Measurements from ENCODE around the gene RASGRP3. TPM values are rescaled to one million over a fixed set of nuclear protein-coding genes. Genes with fewer than 3 reads are reported as not detected.

Gene RASGRP3
- total RNA-seq, 1 donor from 2014 or later, result 55.7 TPM

DNA sequence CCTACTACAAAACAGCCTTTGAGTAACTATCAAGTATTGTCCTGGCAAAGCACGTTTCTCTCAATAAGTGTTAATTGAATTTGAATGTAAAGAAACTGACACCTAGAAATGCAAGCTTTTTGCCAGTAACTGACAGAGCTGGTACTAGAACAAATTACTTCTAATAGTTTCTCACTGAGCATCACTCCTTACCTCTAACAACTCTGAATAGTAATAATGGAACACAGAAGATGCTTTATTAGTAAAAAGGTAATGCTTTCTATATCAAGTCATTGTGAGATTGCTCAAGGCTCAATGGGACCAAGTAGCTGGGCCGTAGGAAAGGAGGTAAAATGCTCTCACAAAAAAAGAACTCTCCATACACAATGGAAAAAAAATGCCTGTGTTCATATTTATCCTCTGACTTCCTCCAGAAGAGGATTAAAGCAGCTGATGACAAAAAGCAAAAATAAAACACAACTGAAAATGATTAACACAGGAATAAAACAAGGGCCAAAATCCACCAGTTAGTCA, 11.8 kb downstream of the RASGRP3 start:
- intact Hi-C loops (cut with DNase I), result no loop called here
- DNase-seq (ENCODE audit: missing footprints) (no peak), ATAC-seq (no peak)

GRCh38 chr2:33488715-33489540, 12.5 kb downstream of the RASGRP3 start:
- ATAC-seq (no peak), DNase-seq (ENCODE audit: missing footprints) (no peak)
- intact Hi-C loops (cut with DNase I), result no loop called here

- intact Hi-C loops (cut with DNase I), result no loop called here
- no peak for ATAC-seq
- DNase-seq (ENCODE audit: missing footprints), result no peak
Observed at GRCh38 chr2:33489835-33490431, 13.5 kb downstream of the RASGRP3 start.

DNA sequence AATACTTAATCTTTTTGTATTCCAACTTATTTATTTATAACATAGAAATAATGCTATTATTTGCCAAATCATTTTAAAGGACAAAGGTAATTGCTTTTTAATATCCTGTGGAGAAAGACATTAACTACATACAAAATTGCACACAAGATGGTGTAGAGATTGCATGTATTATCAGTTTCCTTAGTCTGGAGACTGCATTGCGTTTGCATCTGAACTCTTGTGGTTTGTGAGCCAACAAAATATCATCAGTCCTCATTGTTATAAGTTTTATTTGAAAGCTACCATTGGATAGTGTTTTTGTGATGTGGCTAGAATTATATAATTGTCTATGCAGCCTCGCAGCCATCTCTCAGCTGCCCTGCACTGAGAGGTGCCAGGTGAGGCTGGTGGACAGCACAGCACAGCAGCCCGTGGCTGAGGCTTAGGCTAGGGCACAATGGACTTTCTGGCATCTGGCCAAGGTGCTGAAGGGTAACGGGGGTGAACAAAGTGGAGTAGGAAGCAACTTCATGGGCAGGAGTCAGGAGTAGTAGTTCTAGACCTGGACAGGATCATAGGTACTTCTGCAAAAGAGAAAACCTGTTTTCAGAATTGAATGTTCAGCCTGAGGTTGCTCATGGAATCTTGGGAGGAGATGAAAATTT, 15.1 kb downstream of the RASGRP3 start:
- DNase-seq (ENCODE audit: missing footprints) (no peak), ATAC-seq (no peak)
- intact Hi-C loops (cut with DNase I), result no loop called here

GRCh38 chr2:33492399-33493134, 16.1 kb downstream of the RASGRP3 start:
- no peak for ATAC-seq
- DNase-seq (ENCODE audit: missing footprints), result no peak
- intact Hi-C loops (cut with DNase I), result no loop called here

GRCh38 chr2:33494155-33494779, 17.8 kb downstream of the RASGRP3 start:
- DNase-seq (ENCODE audit: missing footprints) (no peak), ATAC-seq (no peak)
- intact Hi-C loops (cut with DNase I), result no loop called here

DNA sequence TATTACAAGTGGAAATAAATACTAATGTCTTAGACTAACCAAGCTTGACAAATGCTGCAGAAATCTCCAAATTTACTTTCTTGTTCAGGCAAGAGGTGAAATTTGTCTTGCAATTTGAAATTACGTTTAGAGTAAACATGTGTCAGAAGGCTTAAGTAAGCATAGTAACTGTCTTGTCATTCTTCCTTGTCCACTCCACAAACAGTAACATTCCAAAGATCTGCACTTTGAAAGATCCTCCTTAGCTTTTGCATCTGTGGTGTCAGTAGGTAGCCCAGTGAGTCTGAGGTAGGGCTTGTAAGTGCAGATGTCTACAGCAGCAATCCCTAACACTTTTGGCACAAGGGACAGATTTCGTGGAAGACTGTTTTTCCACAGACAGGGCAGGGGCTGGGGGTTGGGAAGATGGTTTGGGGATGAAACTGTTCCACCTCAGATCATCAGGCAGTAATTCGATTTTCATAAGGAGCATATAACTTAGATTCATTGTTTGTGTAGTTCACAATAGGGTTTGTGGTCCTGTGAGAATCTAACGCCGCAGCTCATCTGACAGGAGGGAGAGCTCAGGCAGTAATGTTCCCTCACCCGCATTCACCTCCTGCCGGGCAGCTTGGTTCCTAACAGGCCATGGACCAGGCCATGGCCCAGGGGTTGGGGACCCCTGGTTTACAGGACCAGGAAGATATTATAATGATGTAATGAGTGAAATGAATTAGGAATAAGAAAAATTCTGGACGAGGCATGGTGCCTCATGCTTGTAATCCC, 18.6 kb downstream of the RASGRP3 start:
- ATAC-seq, result no peak
- DNase-seq (ENCODE audit: missing footprints), result no peak
- intact Hi-C loops (cut with DNase I), result no loop called here

DNA sequence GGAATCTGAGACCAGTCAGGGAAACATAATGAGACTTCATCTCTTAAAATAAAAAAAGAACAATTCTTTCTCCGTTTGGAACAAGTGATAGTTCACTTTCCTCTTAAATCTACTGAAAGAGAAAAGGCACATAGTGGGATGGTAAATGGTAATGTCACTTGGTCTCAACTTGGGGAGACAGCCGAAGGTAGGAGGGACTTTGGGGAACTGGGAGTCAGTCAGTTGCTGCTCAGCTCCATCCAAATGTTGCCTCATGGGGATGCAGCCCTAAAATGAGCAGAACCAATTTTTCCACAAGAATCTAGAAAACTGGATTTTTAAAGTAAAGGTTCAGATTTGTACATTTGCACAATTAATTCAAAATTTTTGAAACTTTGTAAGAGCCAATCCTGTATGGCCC, 19.2 kb downstream of the RASGRP3 start:
- ATAC-seq, result no peak
- DNase-seq (ENCODE audit: missing footprints), result no peak
- intact Hi-C loops (cut with DNase I), result no loop called here

DNA sequence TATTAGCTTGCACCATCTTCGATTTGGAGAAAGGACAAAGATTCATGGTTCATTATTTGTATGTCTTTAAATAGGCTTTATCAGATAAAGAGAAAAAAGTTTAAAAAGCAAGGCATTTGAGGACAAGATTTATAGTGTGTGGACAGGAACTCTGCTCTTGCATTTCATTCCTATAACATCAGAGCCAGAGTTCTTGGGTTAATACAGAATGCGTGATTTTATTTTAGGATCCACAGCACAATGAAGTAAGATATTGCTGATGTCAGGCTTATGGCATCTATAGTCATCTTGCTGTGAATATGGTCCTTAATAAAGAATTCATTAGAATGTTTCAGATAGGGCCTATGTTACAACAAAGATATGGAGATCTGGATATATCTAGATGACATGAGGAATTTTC, 19.7 kb downstream of the RASGRP3 start:
- DNase-seq (ENCODE audit: missing footprints) (no peak), ATAC-seq (no peak)
- intact Hi-C loops (cut with DNase I), result no loop called here

- intact Hi-C loops (cut with DNase I), result no loop called here
- DNase-seq (ENCODE audit: missing footprints), result no peak
- ATAC-seq, result no peak
Observed at GRCh38 chr2:33496726-33497125, 20.3 kb downstream of the RASGRP3 start.

DNA sequence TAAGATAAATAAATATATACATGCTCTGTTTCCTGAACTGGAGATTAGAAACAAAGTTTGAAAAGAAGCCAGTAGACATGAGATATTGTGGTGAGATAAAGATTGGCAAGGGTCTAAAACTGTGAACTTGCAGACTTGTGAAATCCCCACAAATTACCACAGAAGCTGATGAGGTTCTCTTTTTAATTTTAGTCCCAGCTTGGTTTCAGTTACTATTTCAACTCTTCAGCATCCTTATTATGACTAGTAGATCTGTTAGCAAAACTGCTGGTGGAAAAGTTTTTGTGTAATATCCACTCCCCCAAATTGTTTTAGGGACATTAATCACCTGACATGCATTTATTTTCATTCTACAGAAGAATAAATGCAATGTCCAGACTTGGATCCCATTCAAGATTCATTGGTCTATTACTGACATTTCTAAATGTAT, 20.8 kb downstream of the RASGRP3 start:
- intact Hi-C loops (cut with DNase I), result no loop called here
- DNase-seq (ENCODE audit: missing footprints) (no peak), ATAC-seq (no peak)

DNA sequence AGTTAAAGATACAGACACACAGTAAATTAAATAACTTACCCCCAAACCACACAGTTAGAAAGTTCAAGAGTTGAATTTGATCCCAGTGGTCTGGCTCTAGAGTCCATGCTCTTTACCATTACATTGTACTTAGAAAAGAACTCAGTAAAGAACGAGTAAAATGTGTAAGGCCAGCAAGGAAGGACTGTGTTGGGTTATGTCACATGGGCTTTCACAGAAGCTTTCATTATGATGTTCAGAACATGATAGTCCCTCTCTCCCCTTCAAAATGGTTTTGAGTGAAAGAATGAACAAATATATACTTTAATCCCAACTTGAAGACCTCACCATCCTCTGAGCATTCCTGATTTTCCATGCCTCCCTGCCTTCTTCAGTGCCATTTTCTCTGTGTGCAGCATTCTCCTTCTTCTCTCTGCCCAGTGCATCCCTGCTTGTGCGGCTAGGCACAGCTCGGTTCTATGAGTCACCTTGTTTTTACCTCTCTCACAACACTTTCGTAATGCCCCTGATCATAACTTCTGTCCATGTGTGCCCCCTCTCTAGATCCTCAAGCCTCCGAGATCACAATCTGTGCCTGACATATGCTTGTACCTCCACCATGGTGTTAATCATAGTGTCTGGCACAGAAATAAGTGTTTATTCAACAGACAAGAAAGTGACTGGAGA, 22.0 kb downstream of the RASGRP3 start:
- no peak for DNase-seq (ENCODE audit: missing footprints)
- no peak for ATAC-seq
- intact Hi-C loops (cut with DNase I), result no loop called here

DNA sequence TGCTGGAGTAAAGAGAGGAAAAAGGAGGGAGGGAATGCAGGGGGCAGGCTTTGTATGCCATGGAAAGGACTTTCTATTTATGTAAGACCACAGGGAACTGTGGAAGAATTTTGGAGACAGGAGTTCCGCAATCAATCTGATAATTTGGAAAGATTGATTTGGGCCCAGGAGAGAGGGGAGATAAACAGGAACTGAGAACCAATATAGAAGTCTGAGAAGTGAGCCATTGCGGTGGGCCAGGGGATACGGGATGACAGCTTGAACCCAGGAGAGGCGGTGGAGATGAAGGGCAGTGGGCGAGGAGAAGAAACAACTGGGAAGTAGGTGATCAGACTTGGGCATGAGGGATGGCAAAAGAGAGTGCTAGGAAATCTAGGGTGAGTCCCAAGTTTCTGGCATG, 23.7 kb downstream of the RASGRP3 start:
- ATAC-seq (no peak), DNase-seq (ENCODE audit: missing footprints) (no peak)
- intact Hi-C loops (cut with DNase I), result no loop called here

GRCh38 chr2:33502025-33502424, 25.6 kb downstream of the RASGRP3 start:
- intact Hi-C loops (cut with DNase I), result no loop called here
- DNase-seq (ENCODE audit: missing footprints), result no peak

GRCh38 chr2:33503002-33503401, 26.6 kb downstream of the RASGRP3 start:
- no peak for DNase-seq (ENCODE audit: missing footprints)
- ATAC-seq, result no peak
- intact Hi-C loops (cut with DNase I), result no loop called here

More at GRCh38 chr2:33502025-33502424, 25.6 kb downstream of the RASGRP3 start:
- ATAC-seq, result no peak

- intact Hi-C loops (cut with DNase I), result no loop called here
- DNase-seq (ENCODE audit: missing footprints) (no peak), ATAC-seq (no peak)
Observed at GRCh38 chr2:33505966-33506365, 29.5 kb downstream of the RASGRP3 start.

GRCh38 chr2:33509908-33510585, 33.6 kb downstream of the RASGRP3 start:
- intact Hi-C loops (cut with DNase I), result no loop called here
- no peak for DNase-seq (ENCODE audit: missing footprints)
- no peak for ATAC-seq

All from Right ventricle myocardium inferior (tissue), 1 donor.